SJCRH30 (cell line): ENCODE results near the gene PSMG3. TPM values are rescaled to one million over a fixed set of nuclear protein-coding genes. Genes with fewer than 3 reads are reported as not detected.
"Not testable (repeated sequence)": the region's sequence is repeated elsewhere in the genome, so short reads cannot be mapped to it uniquely, and the experiment has no call there.

Experiments
- DNase-seq, 2 experiments: peaks; one replicate each; pipeline ENCODE4 v3.0.0-alpha.2; 2015 to 2020
- H3K27ac ChIP-seq: fragments of 250-450 bp; sonication (Bioruptor Pico); 2 replicates; pipeline ENCODE4 v1.5.1; 2020; ENCODE audit warnings: mild to moderate bottlenecking, moderate library complexity
- H3K27me3 ChIP-seq: fragments of 250-450 bp; sonication (Bioruptor Pico); 2 replicates; pipeline ENCODE4 v1.5.1; 2020; ENCODE audit warnings: mild to moderate bottlenecking, moderate library complexity
- H3K36me3 ChIP-seq: fragments of 250-450 bp; sonication (Bioruptor Pico); 2 replicates; pipeline ENCODE4 v1.5.1; 2020; ENCODE audit warnings: mild to moderate bottlenecking, moderate library complexity
- H3K4me1 ChIP-seq: fragments of 250-450 bp; sonication (Bioruptor Pico); 2 replicates; pipeline ENCODE4 v1.5.1; 2020; ENCODE audit warnings: mild to moderate bottlenecking, moderate library complexity
- H3K4me3 ChIP-seq: fragments of 250-450 bp; sonication (Bioruptor Pico); 2 replicates; pipeline ENCODE4 v1.5.1; 2020; ENCODE audit warnings: mild to moderate bottlenecking, moderate library complexity
- H3K9me3 ChIP-seq: fragments of 250-450 bp; sonication (Bioruptor Pico); replicated peaks from 2 replicates; pipeline ENCODE4 v1.5.1; 2020; ENCODE audit warnings: mild to moderate bottlenecking, moderate library complexity
- total RNA-seq: library from RNA; depleted of rRNA; stranded (reverse); fragments of >200 nt; shearing (Covaris generic); gene quantifications from 2 replicates; pipeline ENCODE4 v1.2.3, GENCODE V29; 2014; rRNA removed

The PSMG3 gene
- total RNA-seq, 1 experiment from 2014 or later = 22.5 TPM

- not testable (repeated sequence) for H3K4me1 ChIP-seq, H3K4me3 ChIP-seq, DNase-seq, H3K36me3 ChIP-seq, H3K9me3 ChIP-seq, H3K27ac ChIP-seq, H3K27me3 ChIP-seq
Observed at GRCh38 chr7:1519322-1519922, 50.4 kb downstream of the PSMG3 start.

Other genes with a start within 250 kb of the PSMG3 start
- gene MICALL2, start 110.6 kb downstream of the PSMG3 start, total RNA-seq = 1.1 and 1.3 TPM in 2 replicates
- 25.1 and 27.7 TPM in 2 replicates for gene INTS1, start 65.6 kb downstream of the PSMG3 start, total RNA-seq
- 0.86 and 1.6 TPM in 2 replicates for gene MAFK, start 39.3 kb downstream of the PSMG3 start, total RNA-seq
- not detected in 2 replicates for gene TMEM184A, start 13.8 kb downstream of the PSMG3 start, total RNA-seq
- gene ELFN1, start 100.2 kb upstream of the PSMG3 start, total RNA-seq = 1.3 and 1.7 TPM in 2 replicates